Subcutaneous abdominal adipose tissue (tissue), 5 donors: ENCODE data around the gene ARPC1B.
"Not testable (repeated sequence)": the region's sequence is repeated elsewhere in the genome, so short reads cannot be mapped to it uniquely, and the experiment has no call there.

ENCODE experiments used
- H3K27ac ChIP-seq: one replicate; pipeline ENCODE4 v1.7.0; 2013; ENCODE audit warnings: low read depth, mild to moderate bottlenecking, inconsistent platforms, low read length, moderate library complexity
- H3K27me3 ChIP-seq, 5 donors: one replicate each; pipeline ENCODE4 v1.7.0; 2013; ENCODE audit warnings: low read length in 5 of 5, inconsistent platforms in 1 of 5; ENCODE audit not compliant: control insufficient read depth in 5 of 5, insufficient read depth in 4 of 5
- H3K36me3 ChIP-seq, 5 donors: one replicate each; pipeline ENCODE4 v1.7.0; 2013; ENCODE audit warnings: low read length in 5 of 5; ENCODE audit not compliant: control insufficient read depth in 5 of 5, insufficient read depth in 5 of 5
- H3K4me1 ChIP-seq, 5 donors: one replicate each; pipeline ENCODE4 v1.7.0; 2013; ENCODE audit warnings: low read length in 5 of 5, mild to moderate bottlenecking in 3 of 5, moderate library complexity in 1 of 5; ENCODE audit not compliant: control insufficient read depth in 5 of 5, insufficient read depth in 5 of 5
- H3K4me3 ChIP-seq, 5 donors: one replicate each; pipeline ENCODE4 v1.7.0; 2013; ENCODE audit warnings: low read length in 5 of 5, low read depth in 1 of 5
- H3K9ac ChIP-seq, 5 donors: one replicate each; pipeline ENCODE4 v1.7.0; 2013; ENCODE audit warnings: low read length in 5 of 5, mild to moderate bottlenecking in 4 of 5, moderate library complexity in 3 of 5
- H3K9me3 ChIP-seq, 5 donors: one replicate each; pipeline ENCODE4 v1.7.0; 2013; ENCODE audit warnings: low read length in 5 of 5; ENCODE audit not compliant: control insufficient read depth in 5 of 5
- donor health status: healthy.
- donor health status: healthy.
- donor health status: healthy.
- donor health status: healthy.
- donor health status: healthy.

Gene ARPC1B

DNA sequence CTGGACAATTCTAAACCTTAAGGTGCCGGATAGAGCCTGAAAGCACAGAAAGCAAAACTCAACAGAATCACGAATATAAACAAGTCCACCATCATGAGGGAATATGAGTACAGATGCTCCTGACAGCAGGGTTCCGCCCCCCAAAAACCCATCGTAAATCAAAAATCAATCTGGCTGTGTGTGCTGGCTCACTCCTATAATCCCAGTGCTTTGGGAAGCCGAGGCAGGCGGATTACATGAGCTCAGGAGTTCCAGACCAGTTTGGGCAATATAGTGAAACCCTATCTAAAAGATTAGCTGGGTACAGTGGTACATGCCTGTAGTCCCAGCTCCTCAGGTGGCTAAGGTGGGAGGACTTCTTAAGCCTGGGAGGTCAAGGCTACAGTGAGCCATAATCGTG, 46.5 kb downstream of the ARPC1B start:
- Histone ChIP-seq H3K36me3 (peaks cover 0 to 99% (median 80%) of the 10 kb centered on the region in 5 donors), H3K9ac (no peak overlapping the region), H3K9me3 (no peaks in the 10 kb centered on the region), H3K4me3 (no peak overlapping the region), H3K27me3 (no peaks in the 10 kb centered on the region), H3K27ac (no peak overlapping the region), H3K4me1 (no peaks in the 10 kb centered on the region)

DNA sequence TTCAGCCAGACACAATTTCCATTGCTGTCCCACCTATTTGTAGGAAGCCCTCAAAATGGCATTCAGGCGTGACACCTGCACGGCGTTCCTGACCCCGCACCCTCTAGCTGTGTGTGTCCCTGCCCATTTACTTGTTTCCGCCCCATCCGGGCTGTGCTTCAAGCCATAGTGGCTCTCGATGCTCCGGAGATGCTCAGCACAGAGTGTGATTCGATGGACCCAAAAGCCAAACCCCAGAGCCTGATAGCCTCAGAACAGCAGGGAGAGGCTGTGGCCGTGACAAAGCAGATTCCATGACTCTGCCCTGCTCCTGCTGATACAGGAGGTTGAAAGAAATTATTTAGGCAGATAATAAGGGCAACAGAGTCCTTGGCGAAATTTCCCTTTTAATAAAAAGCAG, 47.7 kb downstream of the ARPC1B start:
- Histone ChIP-seq H3K9me3 (no peaks in the 10 kb centered on the region), H3K27me3 (no peaks in the 10 kb centered on the region), H3K9ac (no peak overlapping the region), H3K4me3 (no peak overlapping the region), H3K4me1 (no peaks in the 10 kb centered on the region), H3K36me3 (peaks cover 0 to 91% (median 69%) of the 10 kb centered on the region in 5 donors), H3K27ac (no peak overlapping the region)

DNA sequence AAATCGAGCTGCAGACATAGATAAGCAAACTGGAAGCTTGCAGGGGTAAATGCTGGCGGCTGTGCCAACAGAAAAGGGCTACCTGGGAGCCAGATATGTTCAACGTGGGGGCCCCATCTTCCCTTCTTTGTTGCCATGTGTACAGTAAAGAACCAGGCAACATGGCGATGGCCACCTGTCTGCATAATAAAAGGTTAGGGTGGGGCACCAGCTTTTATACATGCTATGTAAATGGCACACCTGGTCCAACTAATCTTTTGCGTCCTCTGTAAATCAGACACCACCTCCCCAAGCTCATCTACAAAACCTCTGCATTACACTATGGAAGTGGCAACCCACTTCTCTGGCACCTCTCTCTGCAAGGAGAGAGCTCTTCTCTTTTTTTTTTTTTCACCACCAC, 48.1 kb downstream of the ARPC1B start:
- Histone ChIP-seq H3K36me3 (peaks cover 0 to 86% (median 64%) of the 10 kb centered on the region in 5 donors), H3K9ac (no peak overlapping the region), H3K27me3 (no peaks in the 10 kb centered on the region), H3K4me1 (no peaks in the 10 kb centered on the region), H3K9me3 (no peaks in the 10 kb centered on the region), H3K4me3 (no peak overlapping the region), H3K27ac (no peak overlapping the region)

DNA sequence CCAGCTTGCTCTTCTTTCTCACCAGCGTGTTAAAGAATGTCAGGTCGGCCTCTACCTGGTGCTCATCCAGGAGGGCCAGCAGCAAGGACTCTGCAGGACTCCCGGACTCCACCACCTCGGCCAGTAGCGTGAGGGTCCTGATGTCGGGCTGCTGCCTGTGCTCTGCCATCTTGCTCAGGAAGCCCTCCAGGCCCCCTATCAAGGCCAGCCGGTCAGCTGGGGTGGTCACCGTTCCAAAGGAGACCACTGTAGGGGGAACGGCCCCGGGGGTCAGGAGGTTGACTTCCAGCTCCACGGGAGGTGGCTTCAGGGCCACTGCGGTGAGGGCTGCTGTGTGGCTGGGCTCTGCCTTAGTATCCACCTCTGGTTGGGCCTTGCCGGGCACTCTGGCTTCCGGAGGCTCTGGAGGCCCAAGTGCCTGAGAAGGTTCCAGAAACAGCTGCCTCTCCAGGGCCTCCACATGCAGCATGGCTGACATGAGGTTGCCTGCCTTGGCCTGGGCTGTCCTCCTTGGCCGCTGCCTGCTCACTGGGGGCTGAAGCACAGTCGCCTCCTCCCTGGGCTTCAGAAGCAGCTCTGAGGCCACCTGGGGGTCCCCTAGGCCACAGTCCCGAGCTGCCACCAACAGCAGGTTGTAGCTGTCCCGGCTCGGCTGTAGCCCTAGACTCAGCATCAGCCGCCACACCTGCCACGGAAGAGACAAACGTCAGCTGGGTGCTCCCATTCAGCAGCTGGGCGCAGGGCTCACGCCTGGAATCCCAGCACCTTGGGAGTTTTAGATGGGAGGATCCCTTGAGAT, 50.6 kb downstream of the ARPC1B start:
- Histone ChIP-seq H3K27ac (no peak overlapping the region), H3K9me3 (no peaks in the 10 kb centered on the region), H3K27me3 (no peaks in the 10 kb centered on the region), H3K9ac (no peak overlapping the region), H3K36me3 (peaks cover 0 to 79% (median 56%) of the 10 kb centered on the region in 5 donors), H3K4me1 (no peaks in the 10 kb centered on the region), H3K4me3 (no peak overlapping the region)

DNA sequence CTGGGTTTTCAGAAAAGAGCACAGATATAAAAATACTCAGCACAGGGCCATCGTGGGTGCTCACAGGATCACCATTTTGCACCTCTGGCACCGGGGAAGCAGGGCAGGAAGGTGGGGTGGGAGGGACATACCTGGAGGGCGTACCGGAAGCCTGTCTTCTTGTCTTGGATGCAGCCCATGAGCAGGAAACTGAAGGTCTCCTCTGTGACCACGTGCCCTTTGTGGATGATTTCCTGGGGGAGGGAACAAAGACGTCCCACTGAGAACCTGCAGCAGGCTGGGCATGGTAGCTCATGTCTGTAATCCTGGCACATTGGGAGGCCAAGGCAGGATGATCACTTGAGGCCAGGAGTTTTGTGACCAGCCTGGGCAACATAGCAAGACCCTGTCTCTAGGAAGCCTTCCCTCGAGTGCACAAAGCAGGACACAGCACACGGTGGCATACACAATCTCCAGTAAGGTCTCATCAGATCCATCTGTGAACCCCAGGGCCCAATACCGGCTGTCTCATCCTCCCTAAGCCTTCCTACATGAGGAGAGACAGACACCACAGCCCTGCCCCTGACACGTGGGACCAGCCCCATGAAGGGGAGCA, 54.5 kb downstream of the ARPC1B start:
- no peak overlapping the region for H3K4me3 ChIP-seq
- no peaks in the 10 kb centered on the region for H3K27me3 ChIP-seq
- peaks cover 0 to 72% (median 58%) of the 10 kb centered on the region in 5 donors for H3K36me3 ChIP-seq
- H3K9ac ChIP-seq = no peak overlapping the region
- no peaks in the 10 kb centered on the region for H3K4me1 ChIP-seq
- H3K9me3 ChIP-seq = no peaks in the 10 kb centered on the region
- no peak overlapping the region for H3K27ac ChIP-seq

DNA sequence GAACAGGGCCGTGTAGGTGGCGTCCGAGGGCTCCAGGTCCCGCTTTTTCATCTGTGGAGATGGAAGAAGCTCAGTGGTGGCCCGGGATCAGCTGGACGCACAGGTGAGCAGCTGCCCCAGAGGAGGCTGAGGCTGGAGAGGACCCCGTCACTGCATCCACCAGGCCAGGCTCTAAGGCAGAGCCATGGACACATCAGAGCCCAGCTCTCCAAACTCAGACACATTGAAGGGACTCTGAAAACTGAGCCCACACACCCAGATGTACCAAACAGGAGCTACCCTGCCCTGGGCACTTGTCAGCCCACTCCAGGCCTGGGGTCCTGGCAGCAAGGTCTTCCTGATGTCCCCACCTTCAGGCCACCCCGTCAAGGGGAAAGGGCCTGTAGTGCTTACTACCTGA, 55.2 kb downstream of the ARPC1B start:
- H3K36me3 ChIP-seq = peaks cover 0 to 72% (median 58%) of the 10 kb centered on the region in 5 donors
- H3K27ac ChIP-seq = no peak overlapping the region
- no peak overlapping the region for H3K4me3 ChIP-seq
- no peak overlapping the region for H3K9ac ChIP-seq
- no peaks in the 10 kb centered on the region for H3K9me3 ChIP-seq
- H3K27me3 ChIP-seq = no peaks in the 10 kb centered on the region
- H3K4me1 ChIP-seq = no peaks in the 10 kb centered on the region

DNA sequence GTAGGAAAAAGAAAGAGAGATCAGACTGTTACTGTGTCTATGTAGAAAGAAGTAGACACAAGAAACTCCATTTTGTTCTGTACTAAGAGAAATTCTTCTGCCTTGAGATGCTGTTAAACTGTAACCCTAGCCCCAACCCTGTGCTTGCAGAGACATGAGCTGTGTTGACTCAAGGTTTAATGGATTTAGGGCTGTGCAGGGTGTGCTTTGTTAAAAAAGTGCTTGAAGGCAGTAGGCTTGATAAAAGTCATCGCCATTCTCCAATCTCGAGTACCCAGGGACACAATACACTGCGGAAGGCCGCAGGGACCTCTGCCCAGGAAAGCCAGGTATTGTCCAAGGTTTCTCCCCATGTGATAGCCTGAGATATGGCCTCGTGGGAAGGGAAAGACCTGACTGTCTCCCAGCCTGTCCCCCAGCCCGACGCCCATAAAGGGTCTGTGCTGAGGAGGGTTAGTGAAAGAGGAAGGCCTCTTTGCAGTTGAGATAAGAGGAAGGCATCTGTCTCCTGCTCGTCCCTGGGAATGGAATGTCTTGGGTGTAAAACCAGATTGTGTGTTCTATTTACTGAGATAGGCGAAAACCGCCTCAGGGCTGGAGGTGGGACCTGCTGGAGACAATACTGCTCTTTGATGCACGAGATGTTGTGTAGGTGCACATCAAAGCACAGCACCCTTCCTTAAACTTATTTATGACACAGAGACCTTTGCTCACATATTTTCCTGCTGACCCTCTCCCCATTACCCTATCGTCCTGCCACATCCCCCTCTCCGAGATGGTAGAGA, 57.4 kb downstream of the ARPC1B start:
- not testable (repeated sequence) for H3K9me3 ChIP-seq, H3K27me3 ChIP-seq, H3K27ac ChIP-seq, H3K9ac ChIP-seq, H3K4me3 ChIP-seq, H3K4me1 ChIP-seq
- peaks cover 0 to 60% (median 53%) of the 10 kb centered on the region in 5 donors for H3K36me3 ChIP-seq

DNA sequence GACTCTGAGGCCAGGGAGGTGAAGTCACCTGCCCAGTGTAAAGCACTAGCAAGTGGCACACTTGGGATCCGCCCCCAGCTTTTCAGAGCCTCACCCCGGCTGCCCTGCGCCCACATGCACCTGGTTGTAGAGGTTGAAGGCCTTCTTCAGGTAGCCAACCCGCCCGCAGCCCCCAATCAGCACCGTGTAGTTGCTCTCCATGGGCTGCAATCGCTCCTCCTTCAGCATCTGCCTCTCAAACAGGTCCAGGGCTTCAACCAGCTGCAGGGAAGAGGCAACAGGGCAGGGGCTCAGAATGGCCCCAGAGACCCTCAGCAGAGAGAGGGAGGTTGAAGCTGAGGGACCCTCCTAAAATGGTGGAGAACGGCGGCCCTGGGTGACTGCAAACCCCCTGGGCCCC, 58.6 kb downstream of the ARPC1B start:
- Histone ChIP-seq H3K9ac (no peak overlapping the region), H3K27ac (no peak overlapping the region), H3K4me1 (peaks cover 0 to 9% (median 7%) of the 10 kb centered on the region in 5 donors), H3K27me3 (no peaks in the 10 kb centered on the region), H3K36me3 (peaks cover 0 to 60% (median 53%) of the 10 kb centered on the region in 5 donors), H3K9me3 (no peaks in the 10 kb centered on the region), H3K4me3 (no peak overlapping the region)

DNA sequence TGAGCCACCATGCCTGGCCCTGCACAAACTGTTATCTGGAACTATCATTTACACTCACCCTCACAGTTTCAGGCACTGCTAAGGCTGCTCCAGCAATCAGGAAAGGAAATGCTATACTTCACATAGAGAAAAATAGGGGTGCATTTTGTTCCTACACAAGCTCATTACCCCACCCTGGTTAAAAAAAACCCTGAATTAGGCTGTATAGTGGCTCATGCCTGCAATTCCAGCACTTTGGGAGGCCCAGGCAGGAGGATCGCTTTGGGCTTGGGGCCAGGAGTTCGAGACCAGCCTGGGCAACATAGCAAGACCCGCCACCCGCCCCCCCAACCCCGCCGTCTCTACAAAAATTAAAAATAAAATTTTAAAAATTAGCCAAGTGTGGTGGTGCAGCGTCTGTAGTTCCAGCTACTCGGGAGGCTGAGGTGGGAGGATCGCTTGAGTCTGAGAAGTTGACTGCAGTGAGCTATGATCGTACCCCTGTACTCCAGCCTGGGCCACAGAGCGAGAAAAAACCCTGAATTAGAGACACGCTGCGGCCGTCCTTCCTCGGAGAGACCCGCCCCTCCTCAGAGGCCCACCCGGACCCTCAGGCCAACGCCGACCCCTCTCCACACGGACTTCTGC, 63.5 kb downstream of the ARPC1B start:
- Histone ChIP-seq H3K9me3 (no peaks in the 10 kb centered on the region), H3K27me3 (no peaks in the 10 kb centered on the region), H3K4me1 (peaks cover 12 to 43% (median 35%) of the 10 kb centered on the region in 5 donors), H3K4me3 (peak overlapping the region; percentile 71 to 93 (median 90)), H3K27ac (peak overlapping the region; percentile 70), H3K9ac (peak overlapping the region in 4 of 5 donors; percentile 75 to 92 (median 85)), H3K36me3 (peaks cover 3 to 21% (median 17%) of the 10 kb centered on the region in 5 donors)
